ENCODE data around the gene NOS1AP.
"Not testable (repeated sequence)": the region's sequence is repeated elsewhere in the genome, so short reads cannot be mapped to it uniquely, and the experiment has no call there.

NOS1AP gene

DNA sequence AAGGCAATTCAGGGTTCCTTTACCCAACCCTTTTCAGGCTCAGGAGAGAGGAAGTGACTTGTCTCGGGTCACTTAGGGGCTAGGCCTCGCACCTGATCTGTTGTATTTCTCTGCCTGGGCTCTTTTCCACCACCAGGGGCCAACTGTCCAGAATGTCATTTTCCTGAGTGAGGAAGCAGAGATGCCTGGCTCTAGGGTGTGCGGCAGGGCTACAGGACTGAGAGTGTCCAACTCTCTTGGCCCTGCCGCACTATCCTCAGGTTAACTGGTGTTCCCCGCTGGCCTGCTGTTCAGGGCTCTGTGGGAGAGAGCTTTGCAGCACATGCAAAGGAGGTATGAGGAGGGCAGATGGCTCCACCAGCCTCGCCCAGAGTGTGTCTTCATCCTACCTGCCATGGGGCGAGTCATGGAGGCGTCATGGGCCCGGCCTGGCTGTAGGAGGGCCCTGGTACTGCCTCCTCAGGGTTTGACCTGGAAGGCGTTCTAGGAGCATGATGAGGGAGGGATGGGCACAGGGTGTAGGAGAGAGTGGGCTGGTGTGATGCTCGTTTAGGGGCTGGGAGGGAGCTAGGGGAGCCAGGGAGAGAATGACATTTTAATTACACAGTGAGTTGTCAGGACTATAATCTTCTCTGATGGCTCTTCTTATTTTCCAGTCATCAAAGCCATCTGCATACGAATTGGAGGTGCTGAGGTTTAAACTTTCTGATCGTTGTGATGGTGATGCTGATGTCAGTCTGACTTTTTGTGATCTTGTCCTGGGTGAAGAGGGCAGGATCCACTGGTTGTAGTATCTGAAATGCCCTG lies 128.3 kb downstream of the NOS1AP start:
- no peak for DNase-seq

GRCh38 chr1:162200096-162200847 lies 130.8 kb downstream of the NOS1AP start:
- no peak for DNase-seq

DNA sequence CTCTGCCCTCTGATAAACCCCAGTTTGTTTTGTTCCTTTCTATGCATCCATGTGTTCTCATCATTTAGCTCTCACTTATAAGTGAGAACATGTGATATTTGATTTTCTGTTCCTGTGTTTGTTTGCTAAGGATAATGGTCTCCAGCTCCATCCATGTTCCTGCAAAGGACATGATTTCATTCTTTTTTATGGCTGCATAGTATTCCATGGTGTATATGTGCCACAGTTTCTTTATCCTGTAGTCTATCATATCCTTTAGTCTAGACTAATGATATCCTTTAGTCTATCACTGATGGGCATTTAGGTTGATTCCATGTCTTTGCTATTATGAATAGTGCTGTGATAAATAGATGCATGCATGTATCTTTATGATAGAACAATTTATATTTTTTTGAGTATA lies 131.6 kb downstream of the NOS1AP start:
- not testable (repeated sequence) for DNase-seq

DNA sequence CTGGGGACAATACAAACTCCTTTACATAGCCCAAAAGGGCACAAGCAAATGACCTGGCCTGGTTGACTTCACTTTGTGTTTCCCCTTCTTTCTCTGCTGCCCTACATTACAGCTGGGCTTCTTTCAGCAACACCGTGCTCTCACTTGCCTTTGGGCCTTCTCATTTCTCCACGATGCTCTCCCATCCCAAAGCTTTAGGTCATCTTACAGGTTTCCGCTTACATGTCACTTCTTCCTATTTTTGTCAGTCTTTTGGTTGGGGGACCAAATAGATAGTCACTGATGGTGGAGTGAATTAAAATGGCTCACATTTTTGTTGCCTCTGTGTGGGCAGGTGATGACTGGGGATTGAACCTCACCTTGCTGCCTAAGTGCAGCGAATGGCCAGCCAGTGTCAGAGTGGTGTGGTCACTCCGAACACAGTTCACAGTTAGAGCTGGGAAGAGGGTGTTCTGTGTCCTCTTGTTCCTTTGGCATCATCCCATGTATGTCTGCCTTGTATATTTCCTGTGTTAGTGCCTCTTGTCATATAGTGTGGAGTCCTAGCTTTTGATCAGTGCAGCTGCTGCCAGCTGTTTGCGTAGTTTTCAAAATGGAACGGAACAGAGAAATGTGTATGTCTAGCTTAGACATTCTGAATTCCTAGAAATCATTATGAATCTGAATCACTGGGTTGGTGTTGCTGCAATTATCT lies 134.8 kb downstream of the NOS1AP start:
- no peak for DNase-seq

DNA sequence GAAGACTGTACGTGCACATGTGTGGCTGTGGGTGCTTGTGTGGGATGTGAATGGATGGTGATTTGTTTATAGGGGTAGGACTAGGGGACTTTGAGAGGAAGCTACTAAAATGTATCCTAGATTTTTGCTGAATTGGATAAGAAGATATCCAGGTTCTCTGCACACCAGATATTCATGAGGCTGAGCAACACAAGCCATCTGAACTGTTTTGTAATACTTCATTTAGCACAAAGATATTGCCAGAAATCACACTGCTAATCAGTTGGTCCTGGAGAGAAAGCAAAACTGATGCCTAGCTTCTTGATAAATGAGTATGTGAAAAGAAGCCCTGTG lies 135.3 kb downstream of the NOS1AP start:
- DNase-seq = no peak

DNA sequence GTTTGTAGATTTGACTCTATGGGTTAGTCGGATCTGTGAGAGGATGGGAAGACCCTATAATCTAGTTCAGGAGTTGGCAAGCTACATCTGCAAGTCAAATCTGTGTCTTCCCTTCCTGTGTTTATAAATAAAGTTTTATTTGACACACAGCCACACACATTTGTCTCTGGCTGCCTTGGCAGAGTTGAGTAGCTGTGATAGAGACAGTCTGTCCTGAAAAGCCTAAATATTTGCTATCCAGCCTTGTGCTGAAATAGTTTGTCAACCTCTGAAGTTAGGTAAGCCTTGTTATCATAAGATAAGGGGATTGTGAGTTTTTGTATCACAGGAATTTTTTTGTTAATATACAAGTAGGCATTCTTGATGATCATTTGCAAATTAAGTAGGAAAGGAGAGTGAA lies 136.8 kb downstream of the NOS1AP start:
- DNase-seq = no peak

- DNase-seq = no peak
Observed at GRCh38 chr1:162206749-162207635, 137.5 kb downstream of the NOS1AP start.

- DNase-seq = no peak
Observed at GRCh38 chr1:162207862-162208261, 138.4 kb downstream of the NOS1AP start.

- no peak for DNase-seq
Observed at GRCh38 chr1:162210196-162210595, 140.7 kb downstream of the NOS1AP start.

- no peak for DNase-seq
Observed at GRCh38 chr1:162212713-162213112, 143.2 kb downstream of the NOS1AP start.

DNA sequence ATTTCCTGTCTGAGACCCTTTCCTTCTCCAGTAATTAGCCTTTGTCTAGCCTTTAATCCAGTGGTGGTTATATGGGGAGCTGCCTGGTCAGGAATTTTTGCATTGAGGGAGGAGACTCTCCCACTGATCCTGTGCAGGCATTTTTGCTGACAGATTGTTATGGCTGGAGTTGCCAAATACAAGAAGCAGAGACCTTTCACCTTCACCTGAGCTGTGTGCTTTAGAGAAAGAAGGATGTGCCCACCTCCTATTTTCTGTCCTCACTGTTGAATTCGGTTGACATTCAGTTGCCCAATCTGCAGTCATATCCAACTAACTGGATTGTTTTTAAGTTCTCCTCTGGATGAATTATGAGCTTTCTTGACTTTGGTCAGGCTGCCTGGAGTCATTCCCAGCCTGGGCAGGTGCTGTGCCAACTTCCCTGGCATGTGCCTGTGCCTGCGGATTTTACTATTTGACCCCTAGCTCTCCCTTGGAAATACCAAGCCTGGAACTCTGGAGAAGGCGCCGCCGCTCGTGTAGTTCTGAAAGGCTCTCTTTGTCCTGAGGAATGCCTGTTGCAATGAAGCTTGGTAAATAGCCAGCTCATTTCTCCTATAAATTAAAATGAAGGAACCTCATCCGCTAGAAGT lies 143.9 kb downstream of the NOS1AP start:
- DNase-seq = no peak

GRCh38 chr1:162214202-162214601 lies 144.7 kb downstream of the NOS1AP start:
- DNase-seq = no peak

DNA sequence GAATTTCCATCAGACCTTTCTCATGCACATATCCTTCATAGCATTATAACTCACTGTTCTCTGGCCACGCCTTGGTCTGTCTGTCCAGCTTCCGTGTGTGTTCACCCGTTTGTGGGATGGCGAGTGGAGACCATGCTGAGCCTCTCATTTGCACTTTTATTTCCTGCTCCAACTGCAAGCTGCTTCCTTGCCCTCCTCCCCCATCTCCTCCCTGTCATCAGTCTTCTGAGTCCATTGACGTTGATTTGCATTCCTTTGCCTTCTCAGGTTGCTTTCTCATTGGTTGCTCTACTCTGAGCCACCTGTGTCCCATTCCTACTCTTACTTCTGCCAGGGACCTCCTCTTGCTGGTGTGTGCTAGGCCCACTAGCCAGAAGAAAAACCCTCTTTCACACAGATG lies 146.4 kb downstream of the NOS1AP start:
- no peak for DNase-seq

- DNase-seq = no peak
Observed at GRCh38 chr1:162216604-162217003, 147.1 kb downstream of the NOS1AP start.

DNA sequence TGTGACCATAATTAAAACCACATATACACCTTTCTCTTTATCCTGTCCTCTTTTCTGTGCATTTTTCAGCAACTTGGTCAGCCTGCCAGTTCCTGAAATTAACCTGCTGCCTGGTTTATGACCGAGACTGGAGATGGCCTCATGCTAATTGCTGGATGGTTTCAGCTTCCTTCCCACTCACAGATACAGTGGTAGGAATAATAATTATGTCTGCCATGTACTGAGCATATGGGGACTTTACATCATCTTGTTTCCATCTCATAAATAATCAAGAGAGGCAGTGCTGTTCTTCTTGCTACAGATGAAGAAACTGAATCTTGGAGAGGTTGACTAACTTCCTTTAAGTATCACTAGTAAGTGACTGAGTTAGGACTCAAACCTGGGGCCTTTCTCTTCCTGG lies 148.2 kb downstream of the NOS1AP start:
- DNase-seq = no peak

DNA sequence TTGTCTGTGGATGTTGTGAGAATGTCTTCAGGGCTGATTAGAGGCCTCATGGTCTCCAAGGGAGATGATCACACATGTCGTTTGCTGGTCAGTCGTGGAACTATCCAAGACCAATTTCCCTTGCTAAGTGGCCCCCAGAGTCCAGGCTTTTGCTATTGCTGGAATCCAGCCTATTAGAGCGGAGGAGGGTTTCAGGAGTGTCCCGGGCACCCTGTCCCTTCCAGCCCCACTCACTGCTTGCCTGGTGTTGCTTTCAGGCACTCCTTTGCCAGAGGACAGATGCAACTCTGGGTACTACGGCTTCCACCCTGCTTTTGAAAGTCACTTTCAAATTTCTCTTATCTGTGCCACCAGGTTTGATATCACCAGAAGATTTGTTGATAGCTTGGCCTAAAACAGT lies 149.1 kb downstream of the NOS1AP start:
- no peak for DNase-seq

- DNase-seq = no peak
Observed at GRCh38 chr1:162218975-162219374, 149.5 kb downstream of the NOS1AP start.

GRCh38 chr1:162219461-162219860 lies 150.0 kb downstream of the NOS1AP start:
- DNase-seq = no peak

DNA sequence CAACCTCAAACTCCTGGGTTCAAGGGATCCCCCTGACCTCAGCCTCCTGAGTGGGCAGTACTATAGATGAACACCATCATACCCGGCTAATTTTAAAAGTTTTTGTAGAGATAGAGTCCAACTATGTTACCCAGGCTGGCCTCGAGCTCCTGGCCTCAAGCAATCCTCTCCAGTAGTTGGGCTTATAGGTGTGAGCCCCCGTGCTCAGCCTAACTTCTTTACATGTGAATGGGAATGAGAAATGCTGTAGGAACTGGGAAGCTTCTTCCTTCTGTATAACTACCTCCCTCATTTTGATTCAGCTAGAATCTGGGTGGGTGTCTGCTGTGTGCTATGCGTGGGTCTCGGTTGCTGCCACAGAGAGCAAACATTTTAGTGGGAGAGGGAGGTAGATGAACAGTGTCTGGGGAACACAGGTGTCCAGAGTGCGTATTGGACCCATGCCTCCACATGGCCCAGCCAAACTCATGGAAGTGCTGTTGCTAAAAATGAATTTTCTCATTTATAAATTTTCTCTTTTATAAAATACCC lies 150.6 kb downstream of the NOS1AP start:
- DNase-seq = no peak

- DNase-seq = no peak
Observed at GRCh38 chr1:162222014-162222413, 152.5 kb downstream of the NOS1AP start.

GRCh38 chr1:162222730-162223129 lies 153.2 kb downstream of the NOS1AP start:
- no peak for DNase-seq

- DNase-seq = no peak
Observed at GRCh38 chr1:162223488-162223887, 154.0 kb downstream of the NOS1AP start.
